A673 (cell line): ENCODE measurements around the gene IL1RL1. TPM values are rescaled to one million over a fixed set of nuclear protein-coding genes. Genes with fewer than 3 reads are reported as not detected.

ENCODE experiments used
- BruUV-seq: library from RNA; stranded (reverse); fragments of 400-500 nt; replicated peaks from 2 replicates; lab custom pipeline; 2021; lab: Mats Ljungman, UMichigan
- CTCF ChIA-PET: fragments of 300-600 bp; sonication (Branson Sonifier 250); formaldehyde crosslinking; loops from one replicate; lab custom pipeline; 2022; ENCODE audit warnings: antibody characterized with exemption; lab: Charles Lee
- POLR2A ChIA-PET: fragments of 300-600 bp; sonication (Branson Sonifier 250); formaldehyde crosslinking; loops from one replicate; lab custom pipeline; 2022; ENCODE audit warnings: antibody characterized with exemption; ENCODE audit not compliant: low non-redundant PET; lab: Charles Lee
- DNase-seq: peaks from one replicate; pipeline ENCODE4 v3.0.0-alpha.2; 2015; ENCODE audit warnings: low spot score
- H3K27ac ChIP-seq: fragments of 200-600 bp; sonication (generic); 2 replicates; pipeline ENCODE4 v1.5.1; 2016; ENCODE audit warnings: mixed run types, low read depth, mild to moderate bottlenecking, mixed read lengths, antibody characterized with exemption, low read length; ENCODE audit not compliant: poor library complexity, severe bottlenecking
- H3K27me3 ChIP-seq: fragments of 200-600 bp; sonication (generic); replicated peaks from 2 replicates; pipeline ENCODE4 v1.6.1; 2017; ENCODE audit warnings: mixed run types, low read depth, mild to moderate bottlenecking, mixed read lengths, antibody characterized with exemption, low read length; ENCODE audit not compliant: insufficient read depth, poor library complexity
- H3K36me3 ChIP-seq: fragments of 200-600 bp; sonication (generic); 2 replicates; pipeline ENCODE4 v1.6.1; 2016; ENCODE audit warnings: mixed run types, mild to moderate bottlenecking, mixed read lengths, antibody characterized with exemption, low read length; ENCODE audit not compliant: insufficient read depth, poor library complexity, severe bottlenecking
- H3K4me1 ChIP-seq: fragments of 200-600 bp; sonication (generic); 2 replicates; pipeline ENCODE4 v1.6.1; 2017; ENCODE audit warnings: mixed run types, mild to moderate bottlenecking, mixed read lengths, antibody characterized with exemption, low read length; ENCODE audit not compliant: insufficient read depth, poor library complexity, severe bottlenecking
- H3K4me3 ChIP-seq: fragments of 200-600 bp; sonication (generic); 2 replicates; pipeline ENCODE4 v1.5.1; 2016; ENCODE audit warnings: low read depth, mixed run types, mild to moderate bottlenecking, mixed read lengths, low read length; ENCODE audit not compliant: poor library complexity, severe bottlenecking
- H3K9me3 ChIP-seq: fragments of 200-600 bp; sonication (generic); 2 replicates; pipeline ENCODE4 v1.6.1; 2016; ENCODE audit warnings: mixed run types, low read depth, mild to moderate bottlenecking, mixed read lengths, antibody characterized with exemption, low read length; ENCODE audit not compliant: poor library complexity, severe bottlenecking
- CTCF ChIP-seq: fragments of 300-800, 200-600 bp; sonication (generic); conservative IDR thresholded peaks from 2 replicates; pipeline ENCODE4 v1.5.1; 2017; ENCODE audit warnings: low read depth, mild to moderate bottlenecking, antibody characterized with exemption, low read length, moderate library complexity, mixed read lengths
- EZH2 ChIP-seq: fragments of 200-600 bp; sonication (generic); IDR thresholded peaks from 2 replicates; pipeline ENCODE4 v1.6.1; 2017; ENCODE audit warnings: borderline replicate concordance, low read depth, mild to moderate bottlenecking, mixed read lengths, antibody characterized with exemption, low read length; ENCODE audit not compliant: poor library complexity, severe bottlenecking
- intact Hi-C: fragments of 100-400 bp; cut with micrococcal nuclease; formaldehyde crosslinking; loops from one replicate; pipeline ENCODE4 v1.10.0; 2022; ENCODE audit not compliant: unreplicated experiment
- total RNA-seq: library from RNA; stranded (reverse); gene quantifications from 2 replicates; pipeline ENCODE4 v1.2.3, GENCODE V29; 2021

Gene IL1RL1
- total RNA-seq, 1 experiment from 2014 or later, result not detected

DNA sequence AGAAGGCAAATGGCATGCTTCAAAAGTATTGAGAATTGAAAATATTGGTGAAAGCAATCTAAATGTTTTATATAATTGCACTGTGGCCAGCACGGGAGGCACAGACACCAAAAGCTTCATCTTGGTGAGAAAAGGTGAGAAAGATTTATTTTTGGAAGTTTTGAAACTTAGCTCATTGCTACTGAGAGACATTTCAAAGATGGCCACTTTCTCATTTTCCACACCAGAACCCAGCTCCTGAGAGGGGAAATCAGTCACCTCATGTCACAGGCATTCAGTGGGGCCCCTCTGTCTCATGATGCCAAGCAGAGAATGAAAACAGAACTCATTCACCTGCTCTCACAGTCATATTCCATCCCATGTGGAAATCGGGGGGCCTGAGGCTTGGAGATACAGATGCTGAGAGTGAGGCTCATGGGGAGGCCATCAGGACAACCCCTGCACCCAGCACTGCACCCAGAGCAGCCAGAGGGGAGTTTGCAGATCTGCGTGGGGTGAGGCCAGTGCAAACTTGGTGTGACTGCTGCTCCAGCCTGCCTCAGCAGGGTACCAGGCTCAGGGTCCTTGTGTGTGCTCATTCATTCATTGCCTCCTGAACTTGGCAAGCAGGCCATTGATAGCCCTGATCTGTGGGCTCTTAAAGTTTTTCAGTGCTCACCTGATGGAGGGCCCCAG lies 75.6 kb downstream of the IL1RL1 start:
- Histone ChIP-seq H3K4me1 (no peaks in the 10 kb centered on the region), H3K4me3 (no peak overlapping the region), H3K27me3 (no peaks in the 10 kb centered on the region), H3K9me3 (peaks cover 6% of the 10 kb centered on the region), H3K27ac (no peak overlapping the region), H3K36me3 (no peaks in the 10 kb centered on the region)
- intact Hi-C loops, result no loop called here
- no TSS peak for BruUV-seq
- POLR2A ChIA-PET, result no interaction called here
- CTCF ChIA-PET, result no interaction called here
- no peak for DNase-seq
- TF ChIP-seq EZH2 (no peak), CTCF (no peak)

DNA sequence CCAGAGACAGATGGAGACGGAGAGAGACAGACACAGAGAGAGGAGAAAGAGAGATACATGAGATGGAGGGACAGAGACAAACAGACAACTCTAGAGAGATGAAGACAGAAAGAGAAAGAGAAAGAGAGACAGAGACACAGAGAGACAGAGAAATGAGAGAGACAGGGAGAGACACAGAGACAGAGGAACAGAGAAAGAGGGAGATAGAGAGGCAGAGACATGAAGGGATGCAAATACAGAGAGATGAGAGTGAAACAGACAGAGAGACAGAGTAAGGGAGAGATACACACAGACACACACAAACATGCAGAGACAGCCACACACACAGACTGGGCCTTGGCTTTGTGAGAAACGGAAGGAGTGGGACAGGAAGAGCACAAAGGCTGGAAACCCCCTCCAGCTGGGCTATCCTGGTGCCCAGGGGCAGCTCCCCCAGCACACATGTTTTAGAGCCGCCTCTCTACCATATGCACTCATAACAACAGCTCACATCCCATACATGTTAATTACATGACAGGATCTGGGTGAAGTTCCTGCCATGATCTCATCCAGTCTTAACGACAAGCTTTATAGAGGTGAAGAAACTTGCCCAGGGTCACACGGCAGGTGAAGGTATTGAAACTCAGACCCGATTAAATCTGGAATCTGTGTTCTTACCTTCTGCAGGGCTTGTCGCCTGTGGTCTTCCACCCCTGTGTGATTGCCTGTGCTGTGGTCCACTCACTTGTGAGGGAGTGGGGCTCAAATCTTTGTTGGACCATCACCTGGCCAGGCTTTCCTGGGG lies 76.6 kb downstream of the IL1RL1 start:
- Histone ChIP-seq H3K27me3 (peaks cover 7% of the 10 kb centered on the region), H3K36me3 (no peaks in the 10 kb centered on the region), H3K4me1 (no peaks in the 10 kb centered on the region), H3K9me3 (peaks cover 6% of the 10 kb centered on the region), H3K27ac (no peak overlapping the region), H3K4me3 (no peak overlapping the region)
- POLR2A ChIA-PET, result no interaction called here
- DNase-seq, result no peak
- BruUV-seq, result no TSS peak
- TF ChIP-seq CTCF (no peak), EZH2 (no peak)
- CTCF ChIA-PET, result no interaction called here
- intact Hi-C loops, result no loop called here

DNA sequence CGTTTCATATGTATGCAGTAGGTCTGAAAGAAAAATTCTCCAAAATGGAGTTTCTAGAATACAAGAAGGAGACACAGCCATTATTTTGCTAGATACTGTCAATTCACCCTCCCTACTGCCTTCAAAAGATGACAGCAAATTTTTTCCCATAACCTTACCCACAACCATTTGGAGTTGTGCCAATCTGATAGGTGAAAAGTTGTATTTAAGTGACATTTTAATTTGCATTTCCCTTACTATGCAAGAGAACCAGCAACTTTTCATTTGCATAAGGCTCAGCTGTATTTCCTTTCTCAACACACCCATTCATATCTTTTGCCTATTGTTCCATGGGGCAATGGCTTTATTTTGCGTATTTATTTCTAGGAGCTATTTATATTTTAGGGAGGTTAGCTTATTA lies 80.2 kb downstream of the IL1RL1 start:
- BruUV-seq, result no TSS peak
- no peak overlapping the region for H3K4me3 ChIP-seq
- no peak overlapping the region for H3K27ac ChIP-seq
- intact Hi-C loops, result no loop called here
- DNase-seq, result no peak
- TF ChIP-seq EZH2, result no peak
- TF ChIP-seq CTCF, result no peak
- H3K36me3 ChIP-seq, result no peaks in the 10 kb centered on the region
- H3K9me3 ChIP-seq, result no peaks in the 10 kb centered on the region
- no peaks in the 10 kb centered on the region for H3K4me1 ChIP-seq
- CTCF ChIA-PET, result no interaction called here
- POLR2A ChIA-PET, result no interaction called here
- peaks cover 20% of the 10 kb centered on the region for H3K27me3 ChIP-seq
